HFF-Myc (cell line): Measurements from ENCODE around the gene NHERF1.

ENCODE experiments used
- DNase-seq: peaks from one replicate; pipeline ENCODE4 v3.0.0-alpha.2; 2011; ENCODE audit warnings: low read depth; ENCODE audit errors: extremely low read depth
- H3K4me3 ChIP-seq: replicated peaks from 2 replicates; pipeline ENCODE4 v1.5.1; 2011; ENCODE audit warnings: low read depth, mild to moderate bottlenecking, control low read depth, low read length
- CTCF ChIP-seq: IDR thresholded peaks from 2 replicates; pipeline ENCODE4 v1.5.1; 2012; ENCODE audit warnings: mild to moderate bottlenecking, low read depth, low read length, control low read depth; ENCODE audit errors: missing control alignments

The NHERF1 gene

GRCh38 chr17:74805591-74805991 lies 57.2 kb downstream of the NHERF1 start:
- no peak for DNase-seq
- no peak overlapping the region for H3K4me3 ChIP-seq
- TF ChIP-seq CTCF, result no peak

- no peak for DNase-seq
- TF ChIP-seq CTCF, result no peak
- H3K4me3 ChIP-seq, result no peak overlapping the region
Observed at GRCh38 chr17:74806334-74806733, 57.9 kb downstream of the NHERF1 start.

GRCh38 chr17:74807441-74807840 lies 59.0 kb downstream of the NHERF1 start:
- TF ChIP-seq CTCF, result no peak
- no peak overlapping the region for H3K4me3 ChIP-seq
- DNase-seq, result no peak

GRCh38 chr17:74807925-74808324 lies 59.5 kb downstream of the NHERF1 start:
- H3K4me3 ChIP-seq, result no peak overlapping the region
- no peak for DNase-seq
- no peak for TF ChIP-seq CTCF

GRCh38 chr17:74808714-74809430 lies 60.4 kb downstream of the NHERF1 start:
- no peak for TF ChIP-seq CTCF
- no peak for DNase-seq
- no peak overlapping the region for H3K4me3 ChIP-seq

- TF ChIP-seq CTCF, result no peak
- no peak overlapping the region for H3K4me3 ChIP-seq
- DNase-seq, result no peak
Observed at GRCh38 chr17:74810699-74811485, 62.5 kb downstream of the NHERF1 start.
